Type B pancreatic cell (in vitro differentiated cells): Measurements from ENCODE around the gene HOXA6. TPM values are rescaled to one million over a fixed set of nuclear protein-coding genes. Genes with fewer than 3 reads are reported as not detected.

Source experiments
- DNase-seq: peaks from one replicate; pipeline ENCODE4 v3.0.0; 2021; ENCODE audit warnings: mixed read lengths; ENCODE audit not compliant: unreplicated experiment; ENCODE audit errors: extremely low spot score
- H3K27ac Mint-ChIP-seq: 2 replicates; pipeline ENCODE4 v1.8.0; 2021; ENCODE audit warnings: mild to moderate bottlenecking, mixed read lengths
- H3K27me3 Mint-ChIP-seq: 2 replicates; pipeline ENCODE4 v1.8.0; 2021; ENCODE audit warnings: mixed read lengths
- H3K36me3 Mint-ChIP-seq: 2 replicates; pipeline ENCODE4 v1.8.0; 2021; ENCODE audit warnings: mixed read lengths
- H3K4me1 Mint-ChIP-seq: one replicate; pipeline ENCODE4 v1.8.0; 2021; ENCODE audit warnings: mixed read lengths; ENCODE audit not compliant: unreplicated experiment
- H3K4me3 Mint-ChIP-seq: 2 replicates; pipeline ENCODE4 v1.8.0; 2021; ENCODE audit warnings: mild to moderate bottlenecking, mixed read lengths
- H3K9me3 Mint-ChIP-seq: 2 replicates; pipeline ENCODE4 v1.8.0; 2021; ENCODE audit warnings: mixed read lengths
- CTCF ChIP-seq: fragments of 200-600 bp; sonication (generic); conservative IDR thresholded peaks from 2 replicates; pipeline ENCODE4 v1.5.0; 2021; ENCODE audit warnings: antibody characterized with exemption, mild to moderate bottlenecking
- total RNA-seq: library from RNA; stranded (reverse); gene quantifications from 2 replicates; pipeline ENCODE4 v1.2.1, GENCODE V29; 2021; ENCODE audit warnings: low replicate concordance

HOXA6 gene
- total RNA-seq, 1 donor from 2014 or later, result 10.9 TPM

- Mint-ChIP-seq H3K36me3 (no peaks in the 10 kb centered on the region), H3K27me3 (peaks cover 99% of the 10 kb centered on the region), H3K9me3 (no peaks in the 10 kb centered on the region), H3K27ac (peak overlapping the region; percentile 29), H3K4me3 (peak overlapping the region; percentile 68), H3K4me1 (peaks cover 14% of the 10 kb centered on the region)
- peak; percentile 45 for DNase-seq
- no peak for TF ChIP-seq CTCF
These were observed 34.8 kb upstream of the HOXA6 start for GRCh38 chr7:27182285-27182841.

GRCh38 chr7:27181795-27182275 is 34.3 kb upstream of the HOXA6 start:
- peak; percentile 34 for DNase-seq
- H3K36me3 Mint-ChIP-seq, result no peaks in the 10 kb centered on the region
- H3K4me1 Mint-ChIP-seq, result peaks cover 14% of the 10 kb centered on the region
- H3K27me3 Mint-ChIP-seq, result peaks cover 99% of the 10 kb centered on the region
- no peak overlapping the region for H3K27ac Mint-ChIP-seq
- TF ChIP-seq CTCF, result no peak
- no peak overlapping the region for H3K4me3 Mint-ChIP-seq
- no peaks in the 10 kb centered on the region for H3K9me3 Mint-ChIP-seq

GRCh38 chr7:27180431-27181420 is 33.2 kb upstream of the HOXA6 start:
- no peak for DNase-seq
- Mint-ChIP-seq H3K4me3 (peak overlapping the region; percentile 52), H3K4me1 (peaks cover 11% of the 10 kb centered on the region), H3K27ac (no peak overlapping the region), H3K36me3 (no peaks in the 10 kb centered on the region), H3K9me3 (no peaks in the 10 kb centered on the region), H3K27me3 (peaks cover 99% of the 10 kb centered on the region)
- TF ChIP-seq CTCF, result no peak

- peaks cover 99% of the 10 kb centered on the region for H3K27me3 Mint-ChIP-seq
- no peaks in the 10 kb centered on the region for H3K36me3 Mint-ChIP-seq
- H3K9me3 Mint-ChIP-seq, result no peaks in the 10 kb centered on the region
- TF ChIP-seq CTCF, result peak; percentile 97
- DNase-seq, result no peak
- H3K4me3 Mint-ChIP-seq, result peak overlapping the region; percentile 82
- H3K4me1 Mint-ChIP-seq, result peaks cover 10% of the 10 kb centered on the region
- H3K27ac Mint-ChIP-seq, result peak overlapping the region; percentile 48
These were observed 32.2 kb upstream of the HOXA6 start for GRCh38 chr7:27179503-27180430.

GRCh38 chr7:27179030-27179429 is 31.5 kb upstream of the HOXA6 start:
- H3K4me3 Mint-ChIP-seq, result peak overlapping the region; percentile 82

More at GRCh38 chr7:27179030-27179429, 31.5 kb upstream of the HOXA6 start:
- no peaks in the 10 kb centered on the region for H3K9me3 Mint-ChIP-seq
- H3K27ac Mint-ChIP-seq, result peak overlapping the region; percentile 48
- H3K36me3 Mint-ChIP-seq, result no peaks in the 10 kb centered on the region
- H3K27me3 Mint-ChIP-seq, result peaks cover 99% of the 10 kb centered on the region
- peaks cover 10% of the 10 kb centered on the region for H3K4me1 Mint-ChIP-seq
- no peak for TF ChIP-seq CTCF
- no peak for DNase-seq
